HS-27A (cell line): Measurements from ENCODE around the gene PTPN5.
"Not testable (repeated sequence)": the region's sequence is repeated elsewhere in the genome, so short reads cannot be mapped to it uniquely, and the experiment has no call there.

Source experiments
- DNase-seq: peaks from one replicate; pipeline ENCODE4 v3.0.0-alpha.2; 2012; ENCODE audit warnings: low read depth, missing footprints

The PTPN5 gene

GRCh38 chr11:18681949-18682348, 109.6 kb downstream of the PTPN5 start:
- DNase-seq: not testable (repeated sequence)
